Measurements from ENCODE around the gene CRAMP1.

GRCh38 chr16:1580256-1580655 is 31.9 kb upstream of the CRAMP1 start:
- TF ChIP-seq POLR2A (IDR thresholded peaks at IDR 0.05; ENCODE audit: borderline replicate concordance, extremely low read depth, insufficient read depth, insufficient read length), result no peak
- TF ChIP-seq, protein P1, sequence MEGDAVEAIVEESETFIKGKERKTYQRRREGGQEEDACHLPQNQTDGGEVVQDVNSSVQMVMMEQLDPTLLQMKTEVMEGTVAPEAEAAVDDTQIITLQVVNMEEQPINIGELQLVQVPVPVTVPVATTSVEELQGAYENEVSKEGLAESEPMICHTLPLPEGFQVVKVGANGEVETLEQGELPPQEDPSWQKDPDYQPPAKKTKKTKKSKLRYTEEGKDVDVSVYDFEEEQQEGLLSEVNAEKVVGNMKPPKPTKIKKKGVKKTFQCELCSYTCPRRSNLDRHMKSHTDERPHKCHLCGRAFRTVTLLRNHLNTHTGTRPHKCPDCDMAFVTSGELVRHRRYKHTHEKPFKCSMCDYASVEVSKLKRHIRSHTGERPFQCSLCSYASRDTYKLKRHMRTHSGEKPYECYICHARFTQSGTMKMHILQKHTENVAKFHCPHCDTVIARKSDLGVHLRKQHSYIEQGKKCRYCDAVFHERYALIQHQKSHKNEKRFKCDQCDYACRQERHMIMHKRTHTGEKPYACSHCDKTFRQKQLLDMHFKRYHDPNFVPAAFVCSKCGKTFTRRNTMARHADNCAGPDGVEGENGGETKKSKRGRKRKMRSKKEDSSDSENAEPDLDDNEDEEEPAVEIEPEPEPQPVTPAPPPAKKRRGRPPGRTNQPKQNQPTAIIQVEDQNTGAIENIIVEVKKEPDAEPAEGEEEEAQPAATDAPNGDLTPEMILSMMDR (IDR thresholded peaks at IDR 0.05 in 2 of 3, conservative IDR thresholded peaks at IDR 0.05 in 1 of 3; ENCODE audit: borderline replicate concordance in 1 of 3, insufficient read depth in 1 of 3, low read depth in 2 of 3, low read length in 2 of 3), result no peak
- TF ChIP-seq EZH2 (IDR thresholded peaks at IDR 0.05), result no peak
- no peak for TF ChIP-seq ZFX (IDR thresholded peaks at IDR 0.05)
- no peak for TF ChIP-seq MAX (IDR thresholded peaks at IDR 0.05)
- TF ChIP-seq CEBPB (IDR thresholded peaks at IDR 0.05; ENCODE audit: low read depth), result no peak
- TF ChIP-seq, protein P2, sequence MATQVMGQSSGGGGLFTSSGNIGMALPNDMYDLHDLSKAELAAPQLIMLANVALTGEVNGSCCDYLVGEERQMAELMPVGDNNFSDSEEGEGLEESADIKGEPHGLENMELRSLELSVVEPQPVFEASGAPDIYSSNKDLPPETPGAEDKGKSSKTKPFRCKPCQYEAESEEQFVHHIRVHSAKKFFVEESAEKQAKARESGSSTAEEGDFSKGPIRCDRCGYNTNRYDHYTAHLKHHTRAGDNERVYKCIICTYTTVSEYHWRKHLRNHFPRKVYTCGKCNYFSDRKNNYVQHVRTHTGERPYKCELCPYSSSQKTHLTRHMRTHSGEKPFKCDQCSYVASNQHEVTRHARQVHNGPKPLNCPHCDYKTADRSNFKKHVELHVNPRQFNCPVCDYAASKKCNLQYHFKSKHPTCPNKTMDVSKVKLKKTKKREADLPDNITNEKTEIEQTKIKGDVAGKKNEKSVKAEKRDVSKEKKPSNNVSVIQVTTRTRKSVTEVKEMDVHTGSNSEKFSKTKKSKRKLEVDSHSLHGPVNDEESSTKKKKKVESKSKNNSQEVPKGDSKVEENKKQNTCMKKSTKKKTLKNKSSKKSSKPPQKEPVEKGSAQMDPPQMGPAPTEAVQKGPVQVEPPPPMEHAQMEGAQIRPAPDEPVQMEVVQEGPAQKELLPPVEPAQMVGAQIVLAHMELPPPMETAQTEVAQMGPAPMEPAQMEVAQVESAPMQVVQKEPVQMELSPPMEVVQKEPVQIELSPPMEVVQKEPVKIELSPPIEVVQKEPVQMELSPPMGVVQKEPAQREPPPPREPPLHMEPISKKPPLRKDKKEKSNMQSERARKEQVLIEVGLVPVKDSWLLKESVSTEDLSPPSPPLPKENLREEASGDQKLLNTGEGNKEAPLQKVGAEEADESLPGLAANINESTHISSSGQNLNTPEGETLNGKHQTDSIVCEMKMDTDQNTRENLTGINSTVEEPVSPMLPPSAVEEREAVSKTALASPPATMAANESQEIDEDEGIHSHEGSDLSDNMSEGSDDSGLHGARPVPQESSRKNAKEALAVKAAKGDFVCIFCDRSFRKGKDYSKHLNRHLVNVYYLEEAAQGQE (IDR thresholded peaks at IDR 0.05; ENCODE audit: low read depth), result no peak
- TF ChIP-seq ZNF274 (IDR thresholded peaks at IDR 0.05; ENCODE audit: low read depth, low read length), result no peak
